Natural killer cell treated with Interleukin-12 subunit alpha and Interleukin-12 subunit beta and Interleukin-15 and Interleukin-18, amount 100 ng/mL, for 72 hours (primary cell): Measurements from ENCODE around the gene METAP2. TPM values are rescaled to one million over a fixed set of nuclear protein-coding genes. Genes with fewer than 3 reads are reported as not detected.
"Not testable (repeated sequence)": the region's sequence is repeated elsewhere in the genome, so short reads cannot be mapped to it uniquely, and the experiment has no call there.

Experiments
- ATAC-seq, 2 donors: fragments of 150-1000 bp; cut with Tn5 transposase in 1 of 2; sonication (Bioruptor Pico), chemical (Tn5 transposase) in 1 of 2; 2 replicates each; pipeline ENCODE4 v1.10.0; 2021
- DNase-seq: peaks from one replicate; pipeline ENCODE4 v3.0.0; 2022; ENCODE audit warnings: low spot score
- H3K27ac Mint-ChIP-seq, 2 donors: 1 replicate in 1 of 2; 2 replicates in 1 of 2; pipeline ENCODE4 v1.8.0; 2022; ENCODE audit warnings: mixed read lengths in 2 of 2, mild to moderate bottlenecking in 1 of 2, moderate library complexity in 1 of 2
- H3K27me3 Mint-ChIP-seq, 2 donors: 1 replicate in 1 of 2; 2 replicates in 1 of 2; pipeline ENCODE4 v1.8.0; 2022; ENCODE audit warnings: mixed read lengths in 2 of 2
- H3K36me3 Mint-ChIP-seq: one replicate; pipeline ENCODE4 v1.8.0; 2022; ENCODE audit warnings: mixed read lengths
- H3K4me1 Mint-ChIP-seq, 2 donors: 1 replicate in 1 of 2; 2 replicates in 1 of 2; pipeline ENCODE4 v1.8.0; 2022; ENCODE audit warnings: low read depth in 2 of 2, mixed read lengths in 2 of 2, mild to moderate bottlenecking in 1 of 2
- H3K4me3 Mint-ChIP-seq: one replicate; pipeline ENCODE4 v1.8.0; 2022; ENCODE audit warnings: mixed read lengths
- H3K9me3 Mint-ChIP-seq: 2 replicates; pipeline ENCODE4 v1.8.0; 2022; ENCODE audit warnings: mixed read lengths
- total RNA-seq, 2 donors: library from RNA; stranded (reverse); gene quantifications; one replicate each; pipeline ENCODE4 v1.2.3, GENCODE V29; 2022

Gene METAP2
- total RNA-seq, 2 donors from 2014 or later: 75.8 to 80.3 TPM

- not testable (repeated sequence) for H3K36me3 Mint-ChIP-seq, H3K4me3 Mint-ChIP-seq, H3K4me1 Mint-ChIP-seq, H3K27ac Mint-ChIP-seq, H3K9me3 Mint-ChIP-seq, DNase-seq, ATAC-seq
- H3K27me3 Mint-ChIP-seq: peaks cover 16 to 23% of the 10 kb centered on the region in 2 donors
Measured at GRCh38 chr12:95452501-95452900, 21.5 kb upstream of the METAP2 start.

DNA sequence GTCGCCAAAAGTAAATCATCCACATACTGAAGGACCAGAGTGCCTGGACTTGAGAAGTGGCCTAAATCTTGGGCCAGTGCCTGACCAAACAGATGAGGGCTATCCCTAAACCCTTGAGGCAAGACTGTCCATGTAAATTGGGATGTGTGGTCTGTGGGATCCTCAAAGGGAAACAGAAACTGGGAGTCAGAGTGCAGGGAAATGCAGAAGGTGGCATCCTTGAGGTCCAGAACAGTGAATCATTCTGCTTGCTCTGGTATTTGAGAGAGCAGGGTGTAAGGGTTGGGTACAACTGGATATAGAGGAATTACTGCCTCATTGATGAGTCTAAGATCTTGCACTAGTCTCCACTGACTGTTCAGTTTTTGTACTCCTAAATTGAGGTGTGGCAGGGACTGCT lies 20.1 kb upstream of the METAP2 start:
- not testable (repeated sequence) for H3K9me3 Mint-ChIP-seq, DNase-seq, H3K36me3 Mint-ChIP-seq, H3K4me1 Mint-ChIP-seq, ATAC-seq, H3K4me3 Mint-ChIP-seq, H3K27ac Mint-ChIP-seq
- H3K27me3 Mint-ChIP-seq: peaks cover 20 to 21% of the 10 kb centered on the region in 2 donors

- H3K27ac Mint-ChIP-seq, H3K4me1 Mint-ChIP-seq, ATAC-seq, H3K9me3 Mint-ChIP-seq, H3K4me3 Mint-ChIP-seq, DNase-seq, H3K36me3 Mint-ChIP-seq: not testable (repeated sequence)
- peaks cover 14 to 16% of the 10 kb centered on the region in 2 donors for H3K27me3 Mint-ChIP-seq
Measured at GRCh38 chr12:95454780-95455215, 19.2 kb upstream of the METAP2 start.

DNA sequence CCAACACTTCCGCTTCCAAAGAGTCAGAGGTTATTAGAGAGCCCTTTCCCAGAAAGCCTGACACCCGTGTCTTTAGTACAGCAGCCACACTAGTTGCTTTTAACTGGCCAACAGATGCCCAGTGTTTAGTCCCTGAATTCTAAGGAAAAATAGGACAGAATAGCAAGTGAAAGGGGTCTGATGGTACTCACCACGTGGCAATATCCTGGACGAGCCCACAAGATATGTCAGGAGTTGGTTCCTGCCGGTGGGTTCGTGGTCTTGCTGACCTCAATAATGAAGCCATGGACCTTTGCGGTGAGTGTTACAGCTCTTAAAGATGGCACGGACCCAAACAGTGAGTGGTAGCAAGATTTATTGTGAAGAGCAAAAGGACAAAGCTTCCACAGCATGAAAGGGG lies 16.3 kb upstream of the METAP2 start:
- ATAC-seq, H3K36me3 Mint-ChIP-seq, DNase-seq, H3K9me3 Mint-ChIP-seq, H3K27ac Mint-ChIP-seq, H3K4me3 Mint-ChIP-seq, H3K27me3 Mint-ChIP-seq, H3K4me1 Mint-ChIP-seq: not testable (repeated sequence)

- Mint-ChIP-seq H3K4me1 (no peaks in the 10 kb centered on the region), H3K27me3 (peaks cover 0 to 5% of the 10 kb centered on the region in 2 donors), H3K9me3 (peaks cover 3% of the 10 kb centered on the region), H3K36me3 (no peaks in the 10 kb centered on the region), H3K27ac (no peak overlapping the region), H3K4me3 (no peak overlapping the region)
- no peak for DNase-seq
- no peak for ATAC-seq
Measured at GRCh38 chr12:95458761-95459160, 15.2 kb upstream of the METAP2 start.

- H3K4me3 Mint-ChIP-seq: no peak overlapping the region
Measured at GRCh38 chr12:95459310-95459709, 14.6 kb upstream of the METAP2 start.

GRCh38 chr12:95460105-95460504 lies 13.8 kb upstream of the METAP2 start:
- no peak overlapping the region for H3K4me3 Mint-ChIP-seq

More at GRCh38 chr12:95459310-95459709, 14.6 kb upstream of the METAP2 start:
- ATAC-seq (no peak), DNase-seq (no peak)
- Mint-ChIP-seq H3K9me3 (peaks cover 3% of the 10 kb centered on the region), H3K27ac (no peak overlapping the region), H3K4me1 (no peaks in the 10 kb centered on the region), H3K36me3 (no peaks in the 10 kb centered on the region), H3K27me3 (peaks cover 0 to 5% of the 10 kb centered on the region in 2 donors)

DNA sequence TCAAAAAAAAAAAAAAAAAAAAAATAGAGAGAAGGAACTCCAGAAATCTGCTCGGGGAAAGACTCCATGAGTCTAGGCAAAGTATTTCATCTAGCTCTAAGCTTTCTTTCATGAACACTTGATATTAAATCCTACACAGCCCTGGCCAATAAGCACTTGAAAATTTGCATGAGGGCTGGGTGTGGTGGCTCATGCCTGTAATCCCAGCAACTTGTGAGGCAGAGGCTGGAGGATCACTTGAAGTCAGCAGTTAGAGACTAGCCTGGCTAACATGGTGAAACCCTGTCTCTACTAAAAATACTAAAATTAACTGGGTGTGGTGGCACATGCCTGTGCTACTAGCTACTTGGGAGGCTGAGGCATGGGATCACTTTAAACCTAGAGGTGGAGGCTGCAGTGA lies 13.1 kb upstream of the METAP2 start:
- DNase-seq: no peak
- no peak overlapping the region for H3K27ac Mint-ChIP-seq
- H3K9me3 Mint-ChIP-seq: peaks cover 3% of the 10 kb centered on the region
- ATAC-seq: no peak
- no peaks in the 10 kb centered on the region for H3K4me1 Mint-ChIP-seq
- H3K27me3 Mint-ChIP-seq: peaks cover 0 to 5% of the 10 kb centered on the region in 2 donors
- H3K36me3 Mint-ChIP-seq: no peaks in the 10 kb centered on the region
- H3K4me3 Mint-ChIP-seq: no peak overlapping the region

More at GRCh38 chr12:95460105-95460504, 13.8 kb upstream of the METAP2 start:
- H3K27ac Mint-ChIP-seq: no peak overlapping the region
- DNase-seq: no peak
- peaks cover 0 to 5% of the 10 kb centered on the region in 2 donors for H3K27me3 Mint-ChIP-seq
- ATAC-seq: no peak
- no peaks in the 10 kb centered on the region for H3K36me3 Mint-ChIP-seq
- no peaks in the 10 kb centered on the region for H3K4me1 Mint-ChIP-seq
- H3K9me3 Mint-ChIP-seq: peaks cover 3% of the 10 kb centered on the region

- no peak for DNase-seq
Measured at GRCh38 chr12:95462081-95462480, 11.9 kb upstream of the METAP2 start.

DNA sequence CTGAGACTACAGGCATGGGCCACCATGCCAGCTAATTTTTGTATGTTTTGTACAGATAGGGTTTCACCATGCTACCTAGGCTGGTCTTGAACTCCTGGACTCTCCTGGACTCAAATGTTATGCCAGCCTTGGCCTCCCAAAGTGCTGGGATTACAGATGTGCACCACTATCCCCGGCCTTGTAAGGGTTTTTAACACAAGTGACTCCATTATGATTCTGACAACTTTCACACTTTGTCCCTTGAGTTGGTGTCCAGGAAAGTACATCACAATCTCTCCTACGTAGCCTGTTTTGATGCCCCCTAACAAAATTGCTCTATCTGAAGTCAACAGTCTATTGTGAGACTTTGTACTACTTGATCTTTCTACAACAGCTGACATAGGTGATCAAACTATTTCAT lies 11.4 kb upstream of the METAP2 start:
- Mint-ChIP-seq H3K27ac (no peak overlapping the region), H3K27me3 (peaks cover 0 to 5% of the 10 kb centered on the region in 2 donors), H3K36me3 (no peaks in the 10 kb centered on the region), H3K4me1 (no peaks in the 10 kb centered on the region), H3K4me3 (no peak overlapping the region), H3K9me3 (no peaks in the 10 kb centered on the region)
- ATAC-seq (no peak), DNase-seq (no peak)

More at GRCh38 chr12:95462081-95462480, 11.9 kb upstream of the METAP2 start:
- Mint-ChIP-seq H3K4me3 (no peak overlapping the region), H3K4me1 (no peaks in the 10 kb centered on the region), H3K9me3 (peaks cover 2% of the 10 kb centered on the region), H3K27ac (no peak overlapping the region), H3K36me3 (no peaks in the 10 kb centered on the region), H3K27me3 (peaks cover 0 to 5% of the 10 kb centered on the region in 2 donors)
- ATAC-seq: no peak

GRCh38 chr12:95463050-95463449 lies 10.9 kb upstream of the METAP2 start:
- no peak overlapping the region for H3K27ac Mint-ChIP-seq
- no peaks in the 10 kb centered on the region for H3K9me3 Mint-ChIP-seq
- H3K36me3 Mint-ChIP-seq: no peaks in the 10 kb centered on the region
- no peak for DNase-seq
- H3K27me3 Mint-ChIP-seq: peaks cover 0 to 3% of the 10 kb centered on the region in 2 donors
- ATAC-seq: no peak
- H3K4me3 Mint-ChIP-seq: no peak overlapping the region
- no peaks in the 10 kb centered on the region for H3K4me1 Mint-ChIP-seq

GRCh38 chr12:95463776-95464175 lies 10.2 kb upstream of the METAP2 start:
- not testable (repeated sequence) for H3K4me3 Mint-ChIP-seq, H3K27me3 Mint-ChIP-seq, H3K9me3 Mint-ChIP-seq, H3K36me3 Mint-ChIP-seq, H3K27ac Mint-ChIP-seq, H3K4me1 Mint-ChIP-seq, DNase-seq, ATAC-seq

GRCh38 chr12:95465275-95465674 lies 8.7 kb upstream of the METAP2 start:
- Mint-ChIP-seq H3K36me3 (no peaks in the 10 kb centered on the region), H3K4me1 (no peaks in the 10 kb centered on the region), H3K27me3 (peaks cover 0 to 2% of the 10 kb centered on the region in 2 donors), H3K9me3 (no peaks in the 10 kb centered on the region), H3K4me3 (no peak overlapping the region), H3K27ac (no peak overlapping the region)
- DNase-seq (no peak), ATAC-seq (no peak)

GRCh38 chr12:95470300-95470699 lies 3.7 kb upstream of the METAP2 start:
- DNase-seq: no peak
- no peak overlapping the region for H3K27ac Mint-ChIP-seq
- no peaks in the 10 kb centered on the region for H3K9me3 Mint-ChIP-seq
- peaks cover 5% of the 10 kb centered on the region for H3K36me3 Mint-ChIP-seq
- H3K4me3 Mint-ChIP-seq: no peak overlapping the region
- peaks cover 0 to 10% of the 10 kb centered on the region in 2 donors for H3K27me3 Mint-ChIP-seq
- H3K4me1 Mint-ChIP-seq: peaks cover 16 to 20% of the 10 kb centered on the region in 2 donors
- no peak for ATAC-seq
